ENCODE data around the gene SAPCD2. TPM values are rescaled to one million over a fixed set of nuclear protein-coding genes. Genes with fewer than 3 reads are reported as not detected.
A peak's percentile ranks its signal among the peaks of the same experiment; 100 is the strongest.

Gene SAPCD2
- polyA plus RNA-seq, 3 donors: 0.03 to 3.1 (median 1.7) TPM

DNA sequence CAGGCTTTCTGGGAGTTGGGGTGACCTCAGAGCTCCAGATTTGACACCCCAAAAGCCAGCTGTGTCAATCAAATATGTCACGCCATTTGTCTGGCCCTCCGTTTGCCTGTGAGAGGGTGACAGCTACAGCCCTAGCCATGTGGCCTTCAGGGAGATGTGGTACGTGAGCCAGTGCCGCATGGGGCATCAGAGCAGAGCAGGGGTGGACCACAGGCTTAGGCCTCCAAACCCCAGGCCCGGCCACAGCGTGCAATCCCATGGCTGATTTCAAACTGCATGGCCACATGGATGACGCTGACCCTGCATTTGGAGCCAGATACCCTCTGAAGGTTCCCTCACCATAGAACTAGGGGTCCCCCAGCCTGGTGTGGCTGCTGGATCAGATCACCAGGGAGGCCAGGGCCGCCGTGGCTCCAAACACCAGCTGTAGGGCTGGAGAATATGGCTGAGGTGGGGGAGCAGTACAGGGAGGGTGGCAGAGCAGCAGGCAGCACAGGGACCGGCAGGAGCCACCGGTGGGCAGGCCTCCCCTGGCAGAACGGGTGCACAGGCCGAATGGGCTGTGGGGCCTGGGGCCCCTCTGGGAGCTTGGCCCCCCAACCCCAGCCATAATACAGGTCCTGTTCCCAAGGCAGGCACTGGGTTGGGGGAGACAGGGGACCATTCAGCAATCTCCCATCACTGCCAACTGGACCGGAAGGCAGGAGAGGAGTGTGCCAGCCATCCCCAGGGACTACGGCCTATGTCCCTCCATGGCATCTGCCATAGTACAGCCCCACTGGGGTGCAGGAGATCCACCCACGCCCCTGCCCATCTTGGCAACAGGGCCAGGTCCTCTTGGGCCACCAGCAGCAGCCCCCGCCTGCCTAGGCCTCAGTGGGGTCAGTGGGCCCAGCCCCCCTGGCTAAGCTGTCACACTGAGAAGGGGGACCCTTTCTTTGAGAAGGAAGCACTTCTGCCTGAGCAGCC is 1.5 kb downstream of the SAPCD2 start:
- DNase-seq: no peak
- H3K4me1 ChIP-seq (ENCODE audit: control insufficient read depth in 1 of 2, insufficient read depth in 2 of 2, low read length in 2 of 2): peaks cover 41 to 56% of the 10 kb centered on the region in 2 donors
- peak overlapping the region in 1 of 3 experiments; percentile 54 for H3K4me3 ChIP-seq (replicated peaks in 1 of 3; ENCODE audit: low read depth in 2 of 3, low read length in 3 of 3)
- Mint-ChIP-seq H3K27ac (peak overlapping the region in 1 of 7 donors; percentile 54), H3K4me1 (peaks cover 49% of the 10 kb centered on the region), H3K27me3 (ENCODE audit: low read depth in 3 of 3) (peaks cover 0 to 3% (median 0%) of the 10 kb centered on the region in 3 donors), H3K9me3 (peaks cover 0 to 4% (median 0%) of the 10 kb centered on the region in 7 donors), H3K36me3 (peaks cover 6 to 18% of the 10 kb centered on the region in 2 donors), H3K4me3 (peak overlapping the region; percentile 56 to 74)
- H3K36me3 ChIP-seq (replicated peaks in 1 of 2; ENCODE audit: control insufficient read depth in 1 of 2, insufficient read depth in 2 of 2, low read length in 2 of 2): peaks cover 0 to 5% of the 10 kb centered on the region in 2 donors
- intact Hi-C loops (cut with micrococcal nuclease): loop anchor here (5.0 to 10.0 kb wide), 2 partner anchors 37 to 284 kb away; partner anchors contain the start of gene FUT7 (in 1 of the 2)
- peaks cover 6% of the 10 kb centered on the region for H3K79me2 ChIP-seq (ENCODE audit: insufficient read depth, low read length)
- H3K27me3 ChIP-seq (ENCODE audit: control insufficient read depth in 2 of 2, insufficient read depth in 2 of 2, low read length in 2 of 2): peaks cover 0 to 5% of the 10 kb centered on the region in 2 donors
- TF ChIP-seq CTCF (IDR thresholded peaks at IDR 0.05): no peak
- no peaks in the 10 kb centered on the region for H4K20me1 ChIP-seq (ENCODE audit: insufficient read depth, low read length)
- H3K9me3 ChIP-seq (replicated peaks in 1 of 2; ENCODE audit: control insufficient read depth in 1 of 2, insufficient read depth in 1 of 2, low read length in 2 of 2): no peaks in the 10 kb centered on the region
- H3K9ac ChIP-seq (ENCODE audit: insufficient read depth, low read length, poor library complexity, severe bottlenecking): no peak overlapping the region
- H2AFZ ChIP-seq (ENCODE audit: insufficient read depth, low read depth, low read length, poor library complexity, severe bottlenecking): no peak overlapping the region
- peak overlapping the region; percentile 76 for H3K4me2 ChIP-seq (replicated peaks; ENCODE audit: extremely low read depth, low read length, poor library complexity, severe bottlenecking)
- WGBS (ENCODE audit: insufficient coverage): 95% methylated on average over 11 of the region's 17 CpGs
- no peak overlapping the region for H3K27ac ChIP-seq (ENCODE audit: low read depth in 1 of 2, low read length in 2 of 2)

DNA sequence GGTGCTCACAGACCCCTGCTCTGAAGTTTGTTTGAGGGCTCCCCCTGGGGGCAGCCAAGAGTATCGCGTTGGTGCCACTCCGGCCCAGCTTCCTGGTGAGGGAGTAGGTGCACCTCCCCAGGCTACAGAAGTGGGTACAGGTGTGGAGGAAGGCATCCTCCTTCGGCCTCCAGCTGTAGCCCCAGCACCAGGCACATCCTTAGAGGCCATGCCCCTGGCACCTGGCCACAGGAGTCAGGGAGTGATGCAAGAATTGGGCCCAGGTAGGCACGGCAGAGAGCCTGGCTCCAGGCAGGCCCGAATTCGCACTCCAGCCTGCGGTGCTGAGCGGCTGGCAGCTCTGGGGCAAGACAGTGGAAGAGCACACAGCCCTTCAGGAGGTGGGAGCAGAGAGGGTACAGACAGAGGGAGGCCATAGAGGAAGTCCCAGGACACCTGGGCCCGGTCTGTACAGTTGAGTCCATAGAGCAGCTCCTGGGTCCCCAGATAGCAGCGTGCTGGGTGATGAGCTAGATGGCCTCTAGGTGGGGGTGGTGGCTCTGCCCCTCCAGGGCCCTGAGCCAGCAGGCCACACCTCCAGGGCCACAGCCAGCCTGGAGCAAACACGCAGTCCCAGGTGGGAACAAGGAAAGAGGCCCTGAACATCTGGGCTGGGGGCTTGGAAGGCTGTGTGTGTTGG is 2.4 kb downstream of the SAPCD2 start:
- H3K4me1 ChIP-seq (ENCODE audit: control insufficient read depth in 1 of 2, insufficient read depth in 2 of 2, low read length in 2 of 2): peaks cover 41 to 48% of the 10 kb centered on the region in 2 donors
- H3K27me3 Mint-ChIP-seq (ENCODE audit: low read depth in 3 of 3): peaks cover 0 to 3% (median 0%) of the 10 kb centered on the region in 3 donors
- H2AFZ ChIP-seq (ENCODE audit: insufficient read depth, low read depth, low read length, poor library complexity, severe bottlenecking): no peak overlapping the region
- intact Hi-C loops (cut with micrococcal nuclease): loop anchor here (5.0 to 10.0 kb wide), 2 partner anchors 36 to 283 kb away; partner anchors contain the start of gene FUT7 (in 1 of the 2)
- no peak overlapping the region for H3K9ac ChIP-seq (ENCODE audit: insufficient read depth, low read length, poor library complexity, severe bottlenecking)
- no peak overlapping the region for H3K4me3 ChIP-seq (replicated peaks in 1 of 3; ENCODE audit: low read depth in 2 of 3, low read length in 3 of 3)
- H3K79me2 ChIP-seq (ENCODE audit: insufficient read depth, low read length): peaks cover 6% of the 10 kb centered on the region
- WGBS (ENCODE audit: insufficient coverage): 81% methylated on average over 9 of the region's 12 CpGs
- H3K27ac Mint-ChIP-seq: peak overlapping the region in 2 of 7 donors; percentile 71 to 85
- no peaks in the 10 kb centered on the region for H3K9me3 ChIP-seq (replicated peaks in 1 of 2; ENCODE audit: control insufficient read depth in 1 of 2, insufficient read depth in 1 of 2, low read length in 2 of 2)
- H3K4me3 Mint-ChIP-seq: peak overlapping the region in 1 of 2 donors; percentile 27
- peak; percentile 93 for TF ChIP-seq CTCF (IDR thresholded peaks at IDR 0.05)
- DNase-seq: peak; percentile 71 to 85 (median 82)
- no peak overlapping the region for H3K27ac ChIP-seq (ENCODE audit: low read depth in 1 of 2, low read length in 2 of 2)
- H3K4me1 Mint-ChIP-seq: peaks cover 41% of the 10 kb centered on the region
- no peak overlapping the region for H3K4me2 ChIP-seq (replicated peaks; ENCODE audit: extremely low read depth, low read length, poor library complexity, severe bottlenecking)
- peaks cover 0 to 5% of the 10 kb centered on the region in 2 donors for H3K36me3 ChIP-seq (replicated peaks in 1 of 2; ENCODE audit: control insufficient read depth in 1 of 2, insufficient read depth in 2 of 2, low read length in 2 of 2)
- peaks cover 0 to 5% of the 10 kb centered on the region in 2 donors for H3K27me3 ChIP-seq (ENCODE audit: control insufficient read depth in 2 of 2, insufficient read depth in 2 of 2, low read length in 2 of 2)
- H3K36me3 Mint-ChIP-seq: peaks cover 6 to 18% of the 10 kb centered on the region in 2 donors
- no peaks in the 10 kb centered on the region for H4K20me1 ChIP-seq (ENCODE audit: insufficient read depth, low read length)
- peaks cover 0 to 2% (median 0%) of the 10 kb centered on the region in 7 donors for H3K9me3 Mint-ChIP-seq

All from CD14-positive monocyte (primary cell).